Lung (tissue), 12 donors: Measurements from ENCODE around the gene GOLGA7B. TPM values are rescaled to one million over a fixed set of nuclear protein-coding genes. Genes with fewer than 3 reads are reported as not detected.
A peak's percentile ranks its signal among the peaks of the same experiment; 100 is the strongest.

Experiments used
- ATAC-seq: fragments of 200-7000 bp; cut with Tn5 transposase; one replicate; pipeline ENCODE4 v1.9.1; 2020; ENCODE audit warnings: moderate number of reproducible peaks; ENCODE audit not compliant: insufficient read depth, low FRiP score
- DNase-seq, 3 donors: peaks; one replicate each; pipeline ENCODE4 v3.0.0-alpha.2; 2013 to 2017
- H3K27ac ChIP-seq, 2 donors: one replicate each; pipeline ENCODE4 v1.5.1; 2013; ENCODE audit warnings: mild to moderate bottlenecking in 2 of 2, moderate library complexity in 2 of 2, control low read depth in 1 of 2, inconsistent platforms in 1 of 2, low read depth in 1 of 2, low read length in 1 of 2
- H3K27me3 ChIP-seq, 3 donors: one replicate each; pipeline ENCODE4 v1.5.1; 2013; ENCODE audit warnings: low read length in 2 of 3; ENCODE audit not compliant: control insufficient read depth in 3 of 3, insufficient read depth in 3 of 3
- H3K36me3 ChIP-seq, 4 donors: one replicate each; pipeline ENCODE4 v1.5.1; 2013; ENCODE audit warnings: low read length in 4 of 4, mild to moderate bottlenecking in 1 of 4, moderate library complexity in 1 of 4; ENCODE audit not compliant: control insufficient read depth in 4 of 4, insufficient read depth in 4 of 4
- H3K4me1 ChIP-seq, 5 donors: one replicate each; pipeline ENCODE4 v1.5.1; 2013; ENCODE audit warnings: low read length in 5 of 5, mild to moderate bottlenecking in 2 of 5, moderate library complexity in 1 of 5; ENCODE audit not compliant: control insufficient read depth in 5 of 5, insufficient read depth in 5 of 5
- H3K4me3 ChIP-seq: one replicate; pipeline ENCODE4 v1.5.1; 2013; ENCODE audit warnings: mild to moderate bottlenecking, control low read depth, moderate library complexity
- H3K9ac ChIP-seq, 2 donors: one replicate each; pipeline ENCODE4 v1.5.1; 2013; ENCODE audit warnings: low read length in 2 of 2, control low read depth in 1 of 2; ENCODE audit not compliant: insufficient read depth in 1 of 2
- H3K9me3 ChIP-seq, 4 donors: one replicate each; pipeline ENCODE4 v1.5.1; 2013; ENCODE audit warnings: low read length in 3 of 4, mild to moderate bottlenecking in 1 of 4, moderate library complexity in 1 of 4; ENCODE audit not compliant: control insufficient read depth in 4 of 4, insufficient read depth in 3 of 4
- CTCF ChIP-seq: IDR thresholded peaks from 2 replicates; pipeline ENCODE4 v1.5.1; 2012; ENCODE audit warnings: mild to moderate bottlenecking; ENCODE audit errors: control extremely low read depth, extremely low read depth
- WGBS, 2 donors: extraction: QIAGEN DNeasy Blood & Tissue Kit; methylation state at CpG; one replicate each; pipeline ENCODE4 v1.1.7; 2013; 5-methylcytosine and 5-hydroxymethylcytosine counted together
- polyA plus RNA-seq, 2 donors: library from polyadenylated mRNA; stranded (reverse); fragments of 200-250 nt; gene quantifications; one replicate each; pipeline ENCODE4 v1.2.1, GENCODE V29; 2013
- total RNA-seq, 2 donors: library from RNA; depleted of rRNA in 1 of 2; stranded (reverse); fragments of >200 nt in 1 of 2; gene quantifications; one replicate each; pipeline ENCODE4 v1.2.1, GENCODE V29; 2014 to 2021
- donor health status: control.
- donor health status: control.
- donor health status: Bipolar disorder and iron deficiency.
- donor health status: healthy.
- donor health status: DM: yes; HTN: yes; CAD: no.

GOLGA7B gene
- total and polyA plus RNA-seq, 4 donors: 0.23 to 1.2 (median 0.74) TPM

DNA sequence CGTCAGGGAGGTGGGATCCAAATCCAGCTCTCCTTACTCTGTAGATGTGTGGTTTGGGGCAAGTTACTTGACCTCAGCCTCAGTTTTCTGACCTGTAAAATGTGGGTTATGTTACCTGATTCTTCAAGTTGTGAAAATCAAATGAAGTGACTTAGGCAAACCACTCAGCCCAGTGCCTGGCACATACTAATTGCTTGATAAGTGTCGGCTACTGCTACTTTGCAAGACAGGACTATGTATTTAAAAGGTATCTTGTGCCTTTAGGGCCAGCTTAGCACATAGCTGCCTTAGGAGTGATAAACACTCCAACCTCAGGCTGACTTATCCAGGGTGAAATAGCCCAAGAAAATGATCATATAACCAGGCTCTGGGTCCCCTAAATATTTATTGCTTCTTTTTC, 42.9 kb downstream of the GOLGA7B start:
- Histone ChIP-seq H3K9ac (no peak overlapping the region), H3K4me3 (no peak overlapping the region), H3K36me3 (no peaks in the 10 kb centered on the region), H3K4me1 (peaks cover 0 to 12% (median 2%) of the 10 kb centered on the region in 5 donors), H3K27me3 (no peaks in the 10 kb centered on the region), H3K27ac (peak overlapping the region in 1 of 2 donors; percentile 81), H3K9me3 (no peaks in the 10 kb centered on the region)
- WGBS, 2 donors: 62 to 92% methylated on average over 2 of the region's 2 CpGs
- ATAC-seq (no peak), DNase-seq (no peak)
- no peak for TF ChIP-seq CTCF

- no peaks in the 10 kb centered on the region for H3K36me3 ChIP-seq
- 69 to 76% methylated on average over 2 of the region's 2 CpGs for WGBS, 2 donors
- no peaks in the 10 kb centered on the region for H3K27me3 ChIP-seq
- no peak for TF ChIP-seq CTCF
- DNase-seq (no peak), ATAC-seq (no peak)
- H3K4me3 ChIP-seq: no peak overlapping the region
- no peak overlapping the region for H3K27ac ChIP-seq
- no peak overlapping the region for H3K9ac ChIP-seq
- H3K9me3 ChIP-seq: no peaks in the 10 kb centered on the region
- peaks cover 0 to 12% (median 4%) of the 10 kb centered on the region in 5 donors for H3K4me1 ChIP-seq
Measured at GRCh38 chr10:97892939-97893338, 43.3 kb downstream of the GOLGA7B start.

DNA sequence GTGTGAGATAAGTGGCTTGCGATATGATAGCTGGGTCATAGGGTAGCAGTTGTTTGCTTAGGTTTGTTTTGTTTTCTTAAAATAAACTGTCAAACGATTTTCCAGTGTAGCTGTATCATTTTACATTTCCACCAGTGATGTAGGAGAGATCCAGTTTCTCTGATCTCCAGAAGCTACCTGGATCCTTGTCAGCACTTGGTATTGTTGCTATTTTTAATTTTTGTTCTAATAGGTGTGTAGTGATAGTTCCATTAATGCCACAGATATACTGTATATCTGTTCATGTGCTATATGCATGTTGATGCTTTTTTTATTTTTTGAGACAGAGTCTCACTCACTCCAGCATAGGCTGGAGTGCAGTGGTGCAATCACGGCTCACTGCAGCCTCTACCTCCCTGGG, 44.4 kb downstream of the GOLGA7B start:
- Histone ChIP-seq H3K9ac (no peak overlapping the region), H3K36me3 (no peaks in the 10 kb centered on the region), H3K27ac (no peak overlapping the region), H3K4me3 (no peak overlapping the region), H3K4me1 (peaks cover 0 to 17% (median 15%) of the 10 kb centered on the region in 5 donors), H3K27me3 (no peaks in the 10 kb centered on the region), H3K9me3 (no peaks in the 10 kb centered on the region)
- ATAC-seq: no peak
- WGBS, 2 donors: 62 to 82% methylated on average over 3 of the region's 3 CpGs
- no peak for TF ChIP-seq CTCF
- no peak for DNase-seq

GRCh38 chr10:97895084-97895483, 45.4 kb downstream of the GOLGA7B start:
- H3K9me3 ChIP-seq: no peaks in the 10 kb centered on the region
- no peak overlapping the region for H3K9ac ChIP-seq
- no peak for TF ChIP-seq CTCF
- WGBS, 2 donors: 89 to 93% methylated on average over 13 of the region's 13 CpGs
- ATAC-seq (no peak), DNase-seq (no peak)
- H3K36me3 ChIP-seq: no peaks in the 10 kb centered on the region
- H3K27ac ChIP-seq: no peak overlapping the region
- no peak overlapping the region for H3K4me3 ChIP-seq
- H3K27me3 ChIP-seq: no peaks in the 10 kb centered on the region
- peaks cover 0 to 16% (median 12%) of the 10 kb centered on the region in 5 donors for H3K4me1 ChIP-seq
